Measurements from ENCODE around the gene NXPE3. TPM values are rescaled to one million over a fixed set of nuclear protein-coding genes. Genes with fewer than 3 reads are reported as not detected.
"Not testable (repeated sequence)": the region's sequence is repeated elsewhere in the genome, so short reads cannot be mapped to it uniquely, and the experiment has no call there.

The NXPE3 gene
- total RNA-seq, 2 experiments from 2014 or later, result 16.7 to 64.3 TPM

DNA sequence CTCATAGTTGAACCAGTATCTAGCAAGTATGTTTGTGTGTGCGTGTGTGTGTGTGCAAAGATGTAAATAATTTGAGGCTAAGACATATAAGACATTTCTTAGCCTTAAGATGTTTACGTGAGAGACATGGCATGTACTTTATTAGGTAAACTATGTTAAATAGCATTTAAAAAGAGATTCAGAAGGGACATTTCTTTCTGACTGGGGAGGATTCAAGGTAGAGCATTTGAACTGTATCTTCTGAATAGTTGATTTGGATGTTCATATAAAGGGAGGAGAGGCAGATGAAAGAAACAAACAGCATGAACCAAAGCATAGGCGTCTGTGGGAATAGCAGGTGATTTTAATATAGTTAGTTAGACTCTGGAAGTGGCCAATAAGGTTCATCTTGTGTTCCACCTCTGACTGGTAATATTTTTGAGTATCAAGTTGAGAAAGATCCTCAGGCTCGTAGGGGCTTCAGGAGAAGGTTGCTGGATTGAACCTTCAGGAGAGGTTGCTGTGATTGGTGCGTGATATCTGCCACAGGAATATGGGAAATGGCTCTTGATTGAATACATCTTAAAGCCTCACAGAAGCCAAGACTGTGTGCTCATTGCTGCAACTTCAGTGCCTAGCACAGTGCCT, 82.9 kb downstream of the NXPE3 start:
- POLR2A ChIA-PET, result interaction anchor here (0.5 to 1.0 kb wide), 4 partner anchors 33 to 223 kb away, joined by 3 read pairs; no protein-coding TSS in a partner anchor
- Histone ChIP-seq H3K9me2 (ENCODE audit: insufficient read depth, low read length) (no peaks in the 10 kb centered on the region), H3K27ac (ENCODE audit: low read depth, low read length, poor library complexity, severe bottlenecking) (no peak overlapping the region), H3K9me3 (ENCODE audit: low read length) (no peaks in the 10 kb centered on the region), H4K20me1 (ENCODE audit: insufficient read depth, low read length) (no peaks in the 10 kb centered on the region), H3K79me2 (ENCODE audit: insufficient read depth, low read depth, low read length) (no peaks in the 10 kb centered on the region), H3K4me3 (ENCODE audit: low read depth, low read length, poor library complexity, severe bottlenecking) (no peak overlapping the region), H3K4me1 (ENCODE audit: insufficient read depth, low read length, poor library complexity, severe bottlenecking) (no peaks in the 10 kb centered on the region), H2AFZ (ENCODE audit: low read length) (no peak overlapping the region), H3K4me2 (ENCODE audit: low read length) (no peak overlapping the region), H3K36me3 (ENCODE audit: insufficient read depth, low read length) (peaks cover 57% of the 10 kb centered on the region)
- no peak for TF ChIP-seq EZH2phosphoT487 (IDR thresholded peaks at IDR 0.05; ENCODE audit: borderline replicate concordance, low read depth, low read length)
- no peak for TF ChIP-seq CTCF (conservative IDR thresholded peaks at IDR 0.05; ENCODE audit: low read length)
- BruUV-seq (replicated peaks), result no TSS peak
- DNase-seq (ENCODE audit: low spot score), result no peak
- CTCF ChIA-PET (ENCODE audit: unreplicated experiment), result no interaction called here
- intact Hi-C loops (cut with micrococcal nuclease; ENCODE audit: unreplicated experiment), result no loop called here

DNA sequence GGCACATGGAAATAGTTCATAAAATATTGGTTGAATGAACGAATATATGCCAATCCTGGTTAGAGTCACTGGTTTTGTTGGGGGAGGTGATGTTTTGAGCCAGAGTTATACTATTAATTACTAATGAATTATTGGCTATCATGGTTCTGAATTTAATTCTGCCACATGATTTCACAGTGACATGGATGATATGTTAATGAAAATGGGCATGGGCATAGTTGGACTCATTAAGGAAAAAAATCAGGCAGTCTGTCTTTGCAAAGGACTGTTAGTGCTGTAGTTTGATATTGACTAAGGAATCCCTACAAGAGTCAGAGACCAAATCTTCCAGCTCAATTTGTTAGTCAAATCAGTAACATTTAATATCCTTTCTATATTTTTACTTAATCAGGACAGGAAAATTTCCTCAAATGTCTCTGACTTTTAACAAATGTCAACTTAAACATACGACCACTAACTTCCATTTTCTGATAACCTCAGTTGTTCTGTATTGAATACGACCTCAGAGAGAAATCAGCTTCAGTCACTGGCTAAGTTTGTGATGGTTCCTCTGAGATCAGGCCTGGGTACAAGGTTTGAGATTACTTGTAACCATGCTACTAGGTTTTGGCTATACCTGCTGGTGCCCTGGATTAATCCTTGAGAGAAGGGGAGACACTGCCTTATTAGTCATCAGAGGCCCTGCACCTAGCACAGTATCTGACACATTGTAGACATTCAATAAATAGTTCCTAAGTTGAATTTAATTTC, 83.6 kb downstream of the NXPE3 start:
- H3K36me3 ChIP-seq (ENCODE audit: insufficient read depth, low read length), result peaks cover 50% of the 10 kb centered on the region
- ChIA-PET POLR2A (interaction anchor here (1.0 kb wide), 1 partner anchor 193 kb away, joined by 3 read pairs; no protein-coding TSS in a partner anchor), CTCF (ENCODE audit: unreplicated experiment) (no interaction called here)
- H4K20me1 ChIP-seq (ENCODE audit: insufficient read depth, low read length), result no peaks in the 10 kb centered on the region
- no peak overlapping the region for H3K27ac ChIP-seq (ENCODE audit: low read depth, low read length, poor library complexity, severe bottlenecking)
- no peaks in the 10 kb centered on the region for H3K9me2 ChIP-seq (ENCODE audit: insufficient read depth, low read length)
- no peaks in the 10 kb centered on the region for H3K9me3 ChIP-seq (ENCODE audit: low read length)
- no peak overlapping the region for H2AFZ ChIP-seq (ENCODE audit: low read length)
- no TSS peak for BruUV-seq (replicated peaks)
- intact Hi-C loops (cut with micrococcal nuclease; ENCODE audit: unreplicated experiment), result no loop called here
- TF ChIP-seq EZH2phosphoT487 (IDR thresholded peaks at IDR 0.05; ENCODE audit: borderline replicate concordance, low read depth, low read length), result no peak
- no peak for TF ChIP-seq CTCF (conservative IDR thresholded peaks at IDR 0.05; ENCODE audit: low read length)
- H3K4me2 ChIP-seq (ENCODE audit: low read length), result no peak overlapping the region
- no peak for DNase-seq (ENCODE audit: low spot score)
- H3K4me3 ChIP-seq (ENCODE audit: low read depth, low read length, poor library complexity, severe bottlenecking), result no peak overlapping the region
- no peaks in the 10 kb centered on the region for H3K4me1 ChIP-seq (ENCODE audit: insufficient read depth, low read length, poor library complexity, severe bottlenecking)
- H3K79me2 ChIP-seq (ENCODE audit: insufficient read depth, low read depth, low read length), result no peaks in the 10 kb centered on the region

GRCh38 chr3:101864926-101865325, 85.9 kb downstream of the NXPE3 start:
- BruUV-seq (replicated peaks); intact Hi-C loops (cut with micrococcal nuclease; ENCODE audit: unreplicated experiment); H4K20me1 ChIP-seq (ENCODE audit: insufficient read depth, low read length): not testable (repeated sequence)

More at GRCh38 chr3:101864926-101865325, 85.9 kb downstream of the NXPE3 start:
- H3K27ac ChIP-seq (ENCODE audit: low read depth, low read length, poor library complexity, severe bottlenecking); H3K79me2 ChIP-seq (ENCODE audit: insufficient read depth, low read depth, low read length); H3K4me1 ChIP-seq (ENCODE audit: insufficient read depth, low read length, poor library complexity, severe bottlenecking); H3K9me2 ChIP-seq (ENCODE audit: insufficient read depth, low read length); H3K4me2 ChIP-seq (ENCODE audit: low read length); DNase-seq (ENCODE audit: low spot score); CTCF ChIA-PET (ENCODE audit: unreplicated experiment); H3K9me3 ChIP-seq (ENCODE audit: low read length); H3K4me3 ChIP-seq (ENCODE audit: low read depth, low read length, poor library complexity, severe bottlenecking); H2AFZ ChIP-seq (ENCODE audit: low read length): not testable (repeated sequence)
- peaks cover 27% of the 10 kb centered on the region for H3K36me3 ChIP-seq (ENCODE audit: insufficient read depth, low read length)
- POLR2A ChIA-PET, result interaction anchor here (0.5 to 1.7 kb wide), 4 partner anchors 10 to 35 kb away, joined by 3 to 7 read pairs (median 4); no protein-coding TSS in a partner anchor
